Osteoblast (primary cell): ENCODE measurements around the gene ID3. TPM values are rescaled to one million over a fixed set of nuclear protein-coding genes. Genes with fewer than 3 reads are reported as not detected.

Source experiments
- DNase-seq: peaks from one replicate; pipeline ENCODE4 v3.0.0; 2011; ENCODE audit warnings: low spot score, mixed read lengths; ENCODE audit not compliant: insufficient read length; ENCODE audit errors: missing footprints
- H2AFZ ChIP-seq: 2 replicates; pipeline ENCODE4 v1.6.0; 2011; ENCODE audit warnings: mild to moderate bottlenecking, low read length
- H3K27ac ChIP-seq: 2 replicates; pipeline ENCODE4 v1.5.1; 2011; ENCODE audit warnings: mild to moderate bottlenecking, low read depth, low read length, moderate library complexity
- H3K27me3 ChIP-seq: 2 replicates; pipeline ENCODE4 v1.6.0; 2012; ENCODE audit warnings: mild to moderate bottlenecking, control low read depth, inconsistent platforms, low read length, moderate library complexity; ENCODE audit not compliant: insufficient read depth
- H3K36me3 ChIP-seq: 2 replicates; pipeline ENCODE4 v1.5.1; 2011; ENCODE audit warnings: mild to moderate bottlenecking, low read length, control low read depth, moderate library complexity; ENCODE audit not compliant: insufficient read depth
- H3K4me1 ChIP-seq: 2 replicates; pipeline ENCODE4 v1.5.1; 2011; ENCODE audit warnings: mild to moderate bottlenecking, low read length, control low read depth, moderate library complexity; ENCODE audit not compliant: insufficient read depth
- H3K4me2 ChIP-seq: 2 replicates; pipeline ENCODE4 v1.6.0; 2011; ENCODE audit warnings: mild to moderate bottlenecking, low read length; ENCODE audit not compliant: insufficient read depth
- H3K4me3 ChIP-seq: fragments of 200-600 bp; sonication (generic); 3 replicates; pipeline ENCODE4 v1.5.1; 2012; ENCODE audit warnings: mild to moderate bottlenecking, low read length, inconsistent platforms; ENCODE audit not compliant: insufficient read depth
- H3K79me2 ChIP-seq: 2 replicates; pipeline ENCODE4 v1.6.0; 2012; ENCODE audit warnings: mild to moderate bottlenecking, low read length, control low read depth, inconsistent platforms; ENCODE audit not compliant: insufficient read depth
- H3K9me3 ChIP-seq: 2 replicates; pipeline ENCODE4 v1.5.1; 2011; ENCODE audit warnings: low read depth, low read length, control low read depth
- H4K20me1 ChIP-seq: 2 replicates; pipeline ENCODE4 v1.6.0; 2012; ENCODE audit warnings: mild to moderate bottlenecking, low read length, control low read depth; ENCODE audit not compliant: insufficient read depth
- CTCF ChIP-seq: IDR thresholded peaks from 2 replicates; pipeline ENCODE4 v1.5.1; 2011; ENCODE audit warnings: mild to moderate bottlenecking, low read depth, low read length, moderate library complexity; ENCODE audit errors: extremely low read depth
- total RNA-seq: library from RNA; depleted of rRNA; stranded (reverse); fragments of >200 nt; gene quantifications from 2 replicates; pipeline ENCODE4 v1.2.3, GENCODE V29; 2012

ID3 gene
- total RNA-seq, 1 donor, result 240 TPM

GRCh38 chr1:23561076-23561812 lies 1.9 kb upstream of the ID3 start:
- TF ChIP-seq CTCF, result no peak
- Histone ChIP-seq H3K36me3 (peaks cover 10% of the 10 kb centered on the region), H3K9me3 (no peaks in the 10 kb centered on the region), H3K4me1 (peaks cover 60% of the 10 kb centered on the region), H3K27ac (peak overlapping the region; percentile 97), H4K20me1 (peaks cover 20% of the 10 kb centered on the region), H3K27me3 (no peaks in the 10 kb centered on the region), H2AFZ (peak overlapping the region; percentile 26), H3K79me2 (peaks cover 24% of the 10 kb centered on the region), H3K4me2 (peak overlapping the region; percentile 95), H3K4me3 (peak overlapping the region; percentile 43)
- DNase-seq, result no peak

- no peaks in the 10 kb centered on the region for H3K9me3 ChIP-seq
- peak overlapping the region; percentile 26 for H2AFZ ChIP-seq
- H3K27ac ChIP-seq, result peak overlapping the region; percentile 97
- DNase-seq, result no peak
- H3K4me2 ChIP-seq, result peak overlapping the region; percentile 95
- no peaks in the 10 kb centered on the region for H3K27me3 ChIP-seq
- H3K4me3 ChIP-seq, result peak overlapping the region; percentile 90
- H4K20me1 ChIP-seq, result peaks cover 20% of the 10 kb centered on the region
- TF ChIP-seq CTCF, result no peak
- H3K79me2 ChIP-seq, result peaks cover 24% of the 10 kb centered on the region
- peaks cover 10% of the 10 kb centered on the region for H3K36me3 ChIP-seq
- peaks cover 71% of the 10 kb centered on the region for H3K4me1 ChIP-seq
Measured at GRCh38 chr1:23559985-23560741, 862 bp upstream of the ID3 start.

DNA sequence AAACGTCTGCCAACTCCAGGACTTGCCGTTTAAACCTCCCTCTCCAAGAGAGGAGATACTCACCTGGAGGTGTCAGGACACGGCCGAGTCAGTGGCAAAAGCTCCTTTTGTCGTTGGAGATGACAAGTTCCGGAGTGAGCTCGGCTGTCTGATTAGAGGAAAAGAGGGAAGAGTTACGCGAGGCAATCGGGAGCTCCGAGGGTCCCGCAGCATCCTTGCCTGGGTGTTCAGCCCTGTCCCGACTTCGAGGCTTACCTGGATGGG lies 497 bp downstream of the ID3 start:
- peaks cover 20% of the 10 kb centered on the region for H4K20me1 ChIP-seq
- H3K27me3 ChIP-seq, result no peaks in the 10 kb centered on the region
- peaks cover 24% of the 10 kb centered on the region for H3K79me2 ChIP-seq
- H3K36me3 ChIP-seq, result peaks cover 10% of the 10 kb centered on the region
- TF ChIP-seq CTCF, result no peak
- H2AFZ ChIP-seq, result no peak overlapping the region
- no peaks in the 10 kb centered on the region for H3K9me3 ChIP-seq
- peak overlapping the region; percentile 97 for H3K27ac ChIP-seq
- DNase-seq, result no peak
- peak overlapping the region; percentile 95 for H3K4me2 ChIP-seq
- peak overlapping the region; percentile 90 for H3K4me3 ChIP-seq
- H3K4me1 ChIP-seq, result peaks cover 64% of the 10 kb centered on the region

DNA sequence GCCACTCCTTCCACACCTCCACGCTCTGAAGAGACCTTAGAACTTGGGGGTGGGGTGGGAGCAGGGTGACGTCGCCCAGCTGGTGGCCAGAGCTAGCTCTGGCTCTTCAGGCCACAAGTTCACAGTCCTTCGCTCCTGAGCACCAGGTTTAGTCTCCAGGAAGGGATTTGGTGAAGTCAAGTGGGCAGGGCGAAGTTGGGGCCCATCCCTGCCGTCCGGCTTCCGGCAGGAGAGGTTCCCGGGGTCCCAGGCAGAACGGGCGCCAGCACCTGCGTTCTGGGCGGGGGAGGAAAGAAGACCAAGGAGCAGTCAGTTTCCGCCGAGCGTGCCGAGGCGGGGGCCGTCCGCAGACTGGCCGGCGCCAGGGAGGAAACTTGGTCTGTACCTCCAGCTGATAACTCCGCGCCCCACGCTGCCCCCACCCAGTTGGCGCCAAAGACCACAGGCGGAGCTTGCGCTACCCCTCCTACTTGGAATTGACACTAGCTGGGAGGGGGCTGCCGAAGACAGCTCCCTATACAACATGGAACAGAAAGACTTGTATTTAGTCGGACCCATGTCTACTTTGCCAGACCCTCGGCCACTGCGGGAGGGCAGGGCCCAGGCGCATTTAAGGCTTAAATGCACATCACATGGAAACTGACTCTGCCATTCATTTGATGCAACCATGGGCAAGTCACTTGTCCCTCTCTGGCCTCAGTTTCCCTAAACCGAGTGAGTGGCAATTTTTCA lies 995 bp downstream of the ID3 start:
- peaks cover 64% of the 10 kb centered on the region for H3K4me1 ChIP-seq
- TF ChIP-seq CTCF, result no peak
- peak overlapping the region; percentile 95 for H3K4me2 ChIP-seq
- peak overlapping the region; percentile 90 for H3K4me3 ChIP-seq
- peaks cover 20% of the 10 kb centered on the region for H4K20me1 ChIP-seq
- H3K79me2 ChIP-seq, result peaks cover 24% of the 10 kb centered on the region
- peak overlapping the region; percentile 97 for H3K27ac ChIP-seq
- H3K36me3 ChIP-seq, result peaks cover 10% of the 10 kb centered on the region
- peak; percentile 89 for DNase-seq
- H3K27me3 ChIP-seq, result no peaks in the 10 kb centered on the region
- H3K9me3 ChIP-seq, result no peaks in the 10 kb centered on the region
- H2AFZ ChIP-seq, result no peak overlapping the region
